Measurements from ENCODE around the gene ASTL.

GRCh38 chr2:96108151-96108540, 30.2 kb downstream of the ASTL start:
- TF ChIP-seq CTCF (IDR thresholded peaks at IDR 0.05; ENCODE audit: low read length) (no peak), EZH2 (optimal IDR thresholded peaks at IDR 0.05; ENCODE audit: low read depth, low read length) (no peak)
